Lower leg skin (tissue), 3 donors: ENCODE measurements around the gene ROR1.

ENCODE experiments used
- CTCF ChIP-seq, 3 donors: fragments of 450-650 bp; IDR thresholded peaks; one replicate each; pipeline ENCODE4 v1.5.1; 2016; ENCODE audit warnings: antibody characterized with exemption in 3 of 3, mild to moderate bottlenecking in 3 of 3, moderate library complexity in 2 of 3
- POLR2A ChIP-seq, 2 donors: fragments of 450-650 bp; IDR thresholded peaks; one replicate each; pipeline ENCODE4 v1.6.1; 2016 to 2017; ENCODE audit warnings: antibody characterized with exemption in 2 of 2, mild to moderate bottlenecking in 1 of 2, moderate library complexity in 1 of 2

- no peak for TF ChIP-seq CTCF (IDR thresholded peaks at IDR 0.05)
- TF ChIP-seq POLR2A (IDR thresholded peaks at IDR 0.05): no peak
Measured at GRCh38 chr1:63859480-63860275, 85.9 kb downstream of the ROR1 start.
